Cortex of kidney (tissue), 1 donor: ENCODE results near the gene STIP1.

ENCODE experiments used
- DNase-seq: peaks from one replicate; lab custom pipeline; 2025; lab: John Stamatoyannopoulos, UW

STIP1 gene

GRCh38 chr11:64198511-64198910, 12.5 kb downstream of the STIP1 start:
- no peak for DNase-seq

GRCh38 chr11:64201543-64201942, 15.6 kb downstream of the STIP1 start:
- no peak for DNase-seq

- DNase-seq, result no peak
Measured at GRCh38 chr11:64202992-64203391, 17.0 kb downstream of the STIP1 start.

GRCh38 chr11:64203421-64204079, 17.6 kb downstream of the STIP1 start:
- no peak for DNase-seq

- no peak for DNase-seq
Measured at GRCh38 chr11:64204080-64204440, 18.1 kb downstream of the STIP1 start.

- DNase-seq, result no peak
Measured at GRCh38 chr11:64204464-64204989, 18.6 kb downstream of the STIP1 start.

- DNase-seq, result no peak
Measured at GRCh38 chr11:64206457-64207255, 20.7 kb downstream of the STIP1 start, which contains the start of gene FERMT3. TSS of gene FERMT3 (plus strand) at chr11:64206721. CDS start at chr11:64207365, 644 bp downstream.

GRCh38 chr11:64207256-64208085, 21.5 kb downstream of the STIP1 start:
- DNase-seq, result no peak

GRCh38 chr11:64208086-64208795, 22.3 kb downstream of the STIP1 start:
- no peak for DNase-seq

GRCh38 chr11:64208796-64209562, 23.0 kb downstream of the STIP1 start:
- no peak for DNase-seq

- no peak for DNase-seq
Measured at GRCh38 chr11:64209563-64209843, 23.5 kb downstream of the STIP1 start.

GRCh38 chr11:64210301-64211020, 24.5 kb downstream of the STIP1 start:
- DNase-seq, result no peak

- DNase-seq, result no peak
Measured at GRCh38 chr11:64211181-64211872, 25.4 kb downstream of the STIP1 start.

GRCh38 chr11:64216879-64217278, 30.9 kb downstream of the STIP1 start:
- DNase-seq, result no peak

- no peak for DNase-seq
Measured at GRCh38 chr11:64218628-64219353, 32.8 kb downstream of the STIP1 start.

GRCh38 chr11:64219354-64219684, 33.3 kb downstream of the STIP1 start:
- DNase-seq, result no peak

GRCh38 chr11:64219755-64220154, 33.8 kb downstream of the STIP1 start:
- no peak for DNase-seq

- DNase-seq, result no peak
Measured at GRCh38 chr11:64220271-64220670, 34.3 kb downstream of the STIP1 start.

- DNase-seq, result no peak
Measured at GRCh38 chr11:64220798-64221197, 34.8 kb downstream of the STIP1 start.
